ENCODE results near the gene KCNN3. TPM values are rescaled to one million over a fixed set of nuclear protein-coding genes. Genes with fewer than 3 reads are reported as not detected.

The KCNN3 gene
- total RNA-seq, 2 donors from 2014 or later = 1.9 to 2.0 TPM

- intact Hi-C loops (cut with DNase I) = no loop called here
- DNase-seq (ENCODE audit: low spot score) = peak; percentile 54
These were observed 141.0 kb downstream of the KCNN3 start for GRCh38 chr1:154729031-154729442.

- DNase-seq (ENCODE audit: low spot score) = peak; percentile 0
- intact Hi-C loops (cut with DNase I) = no loop called here
These were observed 143.0 kb downstream of the KCNN3 start for GRCh38 chr1:154726896-154727753.

GRCh38 chr1:154726443-154726842 lies 143.6 kb downstream of the KCNN3 start:
- DNase-seq (ENCODE audit: low spot score) = no peak
- intact Hi-C loops (cut with DNase I) = no loop called here

- DNase-seq (ENCODE audit: low spot score) = no peak
- intact Hi-C loops (cut with DNase I) = no loop called here
These were observed 144.2 kb downstream of the KCNN3 start for GRCh38 chr1:154725865-154726264.

GRCh38 chr1:154720328-154721297 lies 149.5 kb downstream of the KCNN3 start:
- intact Hi-C loops (cut with DNase I) = no loop called here
- DNase-seq (ENCODE audit: low spot score) = no peak

- DNase-seq (ENCODE audit: low spot score) = no peak
- intact Hi-C loops (cut with DNase I) = no loop called here
These were observed 150.3 kb downstream of the KCNN3 start for GRCh38 chr1:154719586-154720327.

- no peak for DNase-seq (ENCODE audit: low spot score)
- intact Hi-C loops (cut with DNase I) = no loop called here
These were observed 151.5 kb downstream of the KCNN3 start for GRCh38 chr1:154718566-154718965.

- intact Hi-C loops (cut with DNase I) = no loop called here
- no peak for DNase-seq (ENCODE audit: low spot score)
These were observed 152.6 kb downstream of the KCNN3 start for GRCh38 chr1:154717528-154717924.

- intact Hi-C loops (cut with DNase I) = no loop called here
- no peak for DNase-seq (ENCODE audit: low spot score)
These were observed 153.2 kb downstream of the KCNN3 start for GRCh38 chr1:154716614-154717527.

GRCh38 chr1:154716011-154716410 lies 154.1 kb downstream of the KCNN3 start:
- no peak for DNase-seq (ENCODE audit: low spot score)
- intact Hi-C loops (cut with DNase I) = no loop called here

- DNase-seq (ENCODE audit: low spot score) = no peak
- intact Hi-C loops (cut with DNase I) = no loop called here
These were observed 154.7 kb downstream of the KCNN3 start for GRCh38 chr1:154715385-154715784.

GRCh38 chr1:154714638-154715037 lies 155.4 kb downstream of the KCNN3 start:
- DNase-seq (ENCODE audit: low spot score) = no peak
- intact Hi-C loops (cut with DNase I) = no loop called here

- DNase-seq (ENCODE audit: low spot score) = no peak
- intact Hi-C loops (cut with DNase I) = no loop called here
These were observed 155.9 kb downstream of the KCNN3 start for GRCh38 chr1:154714052-154714623.

- intact Hi-C loops (cut with DNase I) = no loop called here
These were observed 157.1 kb downstream of the KCNN3 start for GRCh38 chr1:154713005-154713404.

GRCh38 chr1:154712166-154712810 lies 157.8 kb downstream of the KCNN3 start:
- DNase-seq (ENCODE audit: low spot score) = no peak
- intact Hi-C loops (cut with DNase I) = no loop called here

More at GRCh38 chr1:154713005-154713404, 157.1 kb downstream of the KCNN3 start:
- no peak for DNase-seq (ENCODE audit: low spot score)

- intact Hi-C loops (cut with DNase I) = no loop called here
- DNase-seq (ENCODE audit: low spot score) = no peak
These were observed 158.7 kb downstream of the KCNN3 start for GRCh38 chr1:154711416-154711815.

- DNase-seq (ENCODE audit: low spot score) = no peak
- intact Hi-C loops (cut with DNase I) = no loop called here
These were observed 160.0 kb downstream of the KCNN3 start for GRCh38 chr1:154710106-154710505.
